Astrocyte (in vitro differentiated cells and primary cell): Measurements from ENCODE around the gene MLPH.

ENCODE experiments used
- CTCF ChIP-seq: IDR thresholded peaks from 2 replicates; pipeline ENCODE4 v1.5.1; 2011; ENCODE audit warnings: low read depth, mild to moderate bottlenecking, inconsistent platforms, low read length, moderate library complexity; ENCODE audit not compliant: insufficient read depth
- EZH2 ChIP-seq: IDR thresholded peaks from 2 replicates; pipeline ENCODE4 v1.6.1; 2012; ENCODE audit warnings: mild to moderate bottlenecking, low read length, inconsistent platforms; ENCODE audit not compliant: insufficient read depth

- TF ChIP-seq EZH2 (no peak), CTCF (no peak)
Observed at GRCh38 chr2:237557633-237558015, 70.6 kb downstream of the MLPH start.
